H1 (cell line): ENCODE results near the gene INO80. TPM values are rescaled to one million over a fixed set of nuclear protein-coding genes. Genes with fewer than 3 reads are reported as not detected.

Experiments used
- CTCF ChIA-PET: fragments of 300-600 bp; sonication (Branson Sonifier 250); formaldehyde crosslinking; loops from one replicate; lab custom pipeline; 2021; ENCODE audit not compliant: partially characterized antibody; lab: Charles Lee
- POLR2A ChIA-PET: fragments of 300-600 bp; sonication (Branson Sonifier 250); formaldehyde crosslinking; loops from one replicate; lab custom pipeline; 2021; ENCODE audit warnings: inconsistent platforms; ENCODE audit not compliant: partially characterized antibody; lab: Charles Lee
- DNase-seq, 2 experiments: peaks; one replicate each; pipeline versions ENCODE4 v3.0.0 to v3.0.0-alpha.2; 2010 to 2022; ENCODE audit warnings: low spot score in 2 of 2, low read depth in 1 of 2, mixed read lengths in 1 of 2
- FAIRE-seq: peaks from 2 replicates; lab custom pipeline; 2011; peaks lifted over from hg19 to GRCh38; lab: Jason Lieb, UNC
- H2AFZ ChIP-seq: 2 replicates; pipeline ENCODE4 v1.8.1; 2012; ENCODE audit warnings: low read length, inconsistent platforms
- H2AK5ac ChIP-seq: 2 replicates; pipeline ENCODE4 v1.6.1; 2013; ENCODE audit warnings: low read depth, low read length
- H2BK120ac ChIP-seq: replicated peaks from 2 replicates; pipeline ENCODE3; 2013; ENCODE audit warnings: low read depth, low read length, inconsistent platforms
- H2BK12ac ChIP-seq: 2 replicates; pipeline ENCODE4 v1.6.1; 2013; ENCODE audit warnings: low read depth, low read length
- H2BK15ac ChIP-seq: 2 replicates; pipeline ENCODE4 v1.6.1; 2013; ENCODE audit warnings: low read length
- H2BK20ac ChIP-seq: 2 replicates; pipeline ENCODE4 v1.6.1; 2013; ENCODE audit warnings: low read length
- H2BK5ac ChIP-seq: 2 replicates; pipeline ENCODE4 v1.6.1; 2013; ENCODE audit warnings: low read depth, low read length
- H3K14ac ChIP-seq: 2 replicates; pipeline ENCODE4 v1.6.1; 2013; ENCODE audit warnings: inconsistent platforms; ENCODE audit not compliant: insufficient read length
- H3K18ac ChIP-seq: 2 replicates; pipeline ENCODE4 v1.6.1; 2013; ENCODE audit warnings: low read length; ENCODE audit errors: extremely low read depth
- H3K23ac ChIP-seq: 2 replicates; pipeline ENCODE4 v1.6.1; 2013; ENCODE audit warnings: inconsistent platforms; ENCODE audit not compliant: insufficient read length
- H3K23me2 ChIP-seq: 2 replicates; pipeline ENCODE4 v1.6.1; 2013; ENCODE audit warnings: low read depth, low read length
- H3K27ac ChIP-seq: 2 replicates; pipeline ENCODE4 v1.6.1; 2011; ENCODE audit warnings: low read depth, low read length, inconsistent platforms
- H3K27me3 ChIP-seq, 4 experiments: replicated peaks in 1 of 4; 1 replicate in 1 of 4; 2 replicates in 3 of 4; pipeline versions ENCODE4 v1.6.1 to v1.8.1; 2011 to 2013; ENCODE audit warnings: low read length in 3 of 4, mild to moderate bottlenecking in 3 of 4, inconsistent platforms in 2 of 4, mixed read lengths in 2 of 4, moderate library complexity in 1 of 4; ENCODE audit not compliant: control insufficient read depth in 3 of 4, insufficient read depth in 3 of 4; ENCODE audit errors: extremely low read depth in 1 of 4
- H3K36me3 ChIP-seq, 4 experiments: 2 replicates each; pipeline versions ENCODE4 v1.6.1 to v1.8.1; 2011 to 2013; ENCODE audit warnings: mild to moderate bottlenecking in 4 of 4, low read length in 3 of 4, moderate library complexity in 2 of 4, control low read depth in 1 of 4, inconsistent platforms in 1 of 4; ENCODE audit not compliant: insufficient read depth in 4 of 4, control insufficient read depth in 2 of 4
- H3K4ac ChIP-seq: replicated peaks from 2 replicates; pipeline ENCODE3; 2013; ENCODE audit warnings: low read length, low read depth, mixed read lengths, inconsistent platforms; ENCODE audit not compliant: insufficient read length
- H3K4me1 ChIP-seq, 4 experiments: replicated peaks in 1 of 4; 1 replicate in 1 of 4; 2 replicates in 3 of 4; pipeline versions ENCODE4 v1.6.1 to v1.8.1; 2011 to 2013; ENCODE audit warnings: low read length in 3 of 4, inconsistent platforms in 2 of 4, mixed read lengths in 1 of 4; ENCODE audit not compliant: insufficient read depth in 4 of 4, control insufficient read depth in 3 of 4
- H3K4me2 ChIP-seq, 2 experiments: 2 replicates each; pipeline versions ENCODE4 v1.6.1 to v1.8.1; 2011 to 2013; ENCODE audit warnings: low read depth in 2 of 2, low read length in 2 of 2, control low read depth in 1 of 2, inconsistent platforms in 1 of 2, mild to moderate bottlenecking in 1 of 2; ENCODE audit not compliant: insufficient read depth in 1 of 2
- H3K4me3 ChIP-seq, 4 experiments: fragments of 200-600, 300-600 bp in 1 of 4; sonication (generic), shearing (Covaris generic), sonication (Bioruptor Twin) in 1 of 4; 2 replicates each; pipeline versions ENCODE4 v1.5.1 to v1.8.1; 2011 to 2016; ENCODE audit warnings: low read length in 4 of 4, low read depth in 3 of 4, control low read depth in 2 of 4, inconsistent platforms in 2 of 4, mild to moderate bottlenecking in 2 of 4, mixed read lengths in 1 of 4, moderate library complexity in 1 of 4; ENCODE audit not compliant: insufficient read depth in 2 of 4; ENCODE audit errors: extremely low read depth in 1 of 4
- H3K56ac ChIP-seq: replicated peaks from 2 replicates; pipeline ENCODE3; 2013; ENCODE audit warnings: low read depth, mild to moderate bottlenecking, mixed read lengths, low read length, inconsistent platforms; ENCODE audit not compliant: insufficient read length
- H3K79me1 ChIP-seq: 2 replicates; pipeline ENCODE4 v1.6.1; 2013; ENCODE audit warnings: low read depth, low read length, control low read depth
- H3K79me2 ChIP-seq, 2 experiments: 2 replicates each; pipeline versions ENCODE4 v1.6.1 to v1.8.1; 2012 to 2013; ENCODE audit warnings: low read length in 2 of 2, mild to moderate bottlenecking in 2 of 2, inconsistent platforms in 1 of 2; ENCODE audit not compliant: insufficient read depth in 2 of 2, control insufficient read depth in 1 of 2
- H3K9ac ChIP-seq, 4 experiments: replicated peaks in 1 of 4; 1 replicate in 1 of 4; 2 replicates in 3 of 4; pipeline versions ENCODE4 v1.6.1 to v1.8.1; 2011 to 2013; ENCODE audit warnings: low read depth in 3 of 4, low read length in 3 of 4, control low read depth in 2 of 4, mild to moderate bottlenecking in 2 of 4, moderate library complexity in 2 of 4, inconsistent platforms in 1 of 4; ENCODE audit errors: extremely low read depth in 1 of 4
- H3K9me3 ChIP-seq, 2 experiments: 2 replicates each; pipeline versions ENCODE4 v1.6.1 to v1.8.1; 2012 to 2013; ENCODE audit warnings: mild to moderate bottlenecking in 2 of 2, moderate library complexity in 2 of 2, control low read depth in 1 of 2, inconsistent platforms in 1 of 2, low read depth in 1 of 2, low read length in 1 of 2, mixed read lengths in 1 of 2; ENCODE audit not compliant: insufficient read depth in 2 of 2
- H4K20me1 ChIP-seq, 2 experiments: replicated peaks in 1 of 2; 2 replicates each; pipeline versions ENCODE3 to v1.8.1; 2011 to 2013; ENCODE audit warnings: inconsistent platforms in 2 of 2, low read length in 2 of 2, mild to moderate bottlenecking in 1 of 2; ENCODE audit not compliant: insufficient read depth in 2 of 2, control insufficient read depth in 1 of 2
- H4K5ac ChIP-seq: 2 replicates; pipeline ENCODE4 v1.6.1; 2013; ENCODE audit warnings: low read length, low read depth, mixed read lengths, inconsistent platforms; ENCODE audit not compliant: insufficient read length
- H4K8ac ChIP-seq: 2 replicates; pipeline ENCODE4 v1.8.0; 2013; ENCODE audit warnings: mild to moderate bottlenecking, moderate library complexity, low read length, inconsistent platforms; ENCODE audit not compliant: insufficient read depth; ENCODE audit errors: extremely low read depth
- H4K91ac ChIP-seq: replicated peaks from 2 replicates; pipeline ENCODE3; 2013; ENCODE audit warnings: low read length, mixed read lengths, inconsistent platforms; ENCODE audit not compliant: insufficient read length
- CTBP2 ChIP-seq: IDR thresholded peaks from 2 replicates; pipeline ENCODE4 v1.7.0; 2011; ENCODE audit warnings: borderline replicate concordance, mild to moderate bottlenecking, moderate library complexity, mixed read lengths, low read length; ENCODE audit not compliant: insufficient read depth, insufficient read length
- EP300 ChIP-seq, 2 experiments: IDR thresholded peaks; 1 replicate in 1 of 2; 2 replicates in 1 of 2; pipeline ENCODE4 v1.6.1; 2011 to 2012; ENCODE audit warnings: low read depth in 2 of 2, low read length in 2 of 2, mild to moderate bottlenecking in 2 of 2, borderline replicate concordance in 1 of 2, inconsistent platforms in 1 of 2, moderate library complexity in 1 of 2
- GABPA ChIP-seq: IDR thresholded peaks from 2 replicates; pipeline ENCODE4 v1.6.1; 2011; ENCODE audit warnings: mild to moderate bottlenecking, low read length, moderate library complexity, borderline replicate concordance; ENCODE audit not compliant: insufficient read depth
- PHF8 ChIP-seq: fragments of 200-600 bp; sonication (generic); conservative IDR thresholded peaks from 2 replicates; pipeline ENCODE4 v1.7.1; 2012; ENCODE audit warnings: low read depth, mild to moderate bottlenecking, inconsistent platforms, low read length, moderate library complexity
- RAD21 ChIP-seq, 2 experiments: IDR thresholded peaks in 1 of 2; conservative IDR thresholded peaks in 1 of 2; 2 replicates each; pipeline ENCODE4 v1.6.1; 2011; ENCODE audit warnings: low read depth in 2 of 2, low read length in 2 of 2, improper control_type of control experiment in 1 of 2, inconsistent platforms in 1 of 2, mild to moderate bottlenecking in 1 of 2, moderate library complexity in 1 of 2
- RFX5 ChIP-seq: IDR thresholded peaks from 2 replicates; pipeline ENCODE4 v1.6.1; 2011; ENCODE audit warnings: low read depth, low read length, improper control_type of control experiment, borderline replicate concordance
- SP2 ChIP-seq: IDR thresholded peaks from 2 replicates; pipeline ENCODE4 v1.6.1; 2012; ENCODE audit warnings: mild to moderate bottlenecking, low read length, inconsistent platforms
- TBP ChIP-seq: IDR thresholded peaks from 2 replicates; pipeline ENCODE4 v1.6.1; 2011; ENCODE audit warnings: low read depth, low read length, improper control_type of control experiment
- ZNF274 ChIP-seq: IDR thresholded peaks from 2 replicates; pipeline ENCODE4 v1.7.0; 2012; ENCODE audit warnings: low read length, borderline replicate concordance; ENCODE audit errors: extremely low read depth
- WGBS, 2 experiments: shearing (Covaris generic) in 1 of 2; methylation state at CpG; one replicate each; pipeline versions ENCODE4 v1.1.6 to v1.1.7; 2013 to 2015; ENCODE audit warnings: low lambda C conversion rate in 2 of 2, mixed read lengths in 2 of 2, inconsistent platforms in 1 of 2, low coverage in 1 of 2, missing lambda C conversion rate in 1 of 2; ENCODE audit not compliant: insufficient replicate concordance in 2 of 2, insufficient coverage in 1 of 2, insufficient read length in 1 of 2; ENCODE audit errors: extremely low coverage in 1 of 2, missing lambda C conversion rate in 1 of 2; 5-methylcytosine and 5-hydroxymethylcytosine counted together
- polyA plus RNA-seq, 7 experiments: library from polyadenylated mRNA; depleted of rRNA in 3 of 7; stranded (reverse) in 5 of 7; unstranded in 2 of 7; fragments of >200 nt in 5 of 7; fragments of 200-250 nt in 2 of 7; gene quantifications; 1 replicate in 5 of 7; 2 replicates in 1 of 7; 4 replicates in 1 of 7; pipeline versions ENCODE4 v1.2.1 to v1.2.3, GENCODE V29; 2011 to 2013; ENCODE audit warnings: missing spikeins in 2 of 7, mixed read lengths in 2 of 7
- total RNA-seq: library from RNA; stranded (reverse); fragmentation: NEBNext Ultra II Directional; extraction: Animal tissue kit (Norgen Biotek cat#: 25700); gene quantifications from 2 replicates; pipeline ENCODE4 v1.2.1, GENCODE V29; 2021

Gene INO80
- total and polyA plus RNA-seq, 2 of the 8 experiments (the other 6 are each of a cell fraction or from before 2014, with no cell fraction given): 4.3 to 24.5 TPM

DNA sequence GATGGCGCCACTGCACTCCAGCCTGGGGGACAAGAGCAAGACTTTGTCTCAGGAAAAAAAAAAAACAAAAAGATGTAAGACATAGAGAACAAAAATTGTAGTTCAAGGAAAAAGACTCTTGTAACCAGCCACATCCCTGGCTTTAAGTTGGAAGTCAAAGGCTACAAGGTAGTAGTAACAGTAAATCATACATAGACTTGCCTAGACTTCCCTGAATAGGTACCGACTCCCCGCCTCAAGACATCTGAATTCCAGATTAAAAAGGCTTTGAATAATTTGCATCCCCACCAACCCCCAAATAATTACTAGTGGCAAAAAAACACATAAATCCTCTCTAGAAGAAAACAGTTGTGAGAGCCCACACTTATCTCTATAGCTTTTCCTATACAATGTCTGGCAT, 55.6 kb downstream of the INO80 start:
- Histone ChIP-seq H2BK20ac (no peak overlapping the region), H3K9me3 (peaks cover 8 to 9% of the 10 kb centered on the region in 2 experiments; a peak in 2 of 4 replicates), H4K5ac (no peak overlapping the region), H2AFZ (no peak overlapping the region), H3K4ac (no peak overlapping the region), H3K4me3 (no peak overlapping the region), H3K14ac (no peak overlapping the region), H3K36me3 (peaks cover 18 to 85% (median 46%) of the 10 kb centered on the region in 4 experiments), H3K23me2 (no peaks in the 10 kb centered on the region), H3K18ac (no peak overlapping the region), H3K4me2 (no peak overlapping the region), H2AK5ac (no peak overlapping the region), H2BK15ac (no peak overlapping the region), H4K20me1 (no peaks in the 10 kb centered on the region), H3K56ac (no peak overlapping the region), H3K27me3 (no peaks in the 10 kb centered on the region), H2BK5ac (no peak overlapping the region), H3K27ac (no peak overlapping the region), H2BK120ac (no peak overlapping the region), H3K4me1 (no peaks in the 10 kb centered on the region), H4K8ac (no peak overlapping the region), H3K79me1 (no peaks in the 10 kb centered on the region), H3K79me2 (no peaks in the 10 kb centered on the region), H2BK12ac (no peak overlapping the region), H3K9ac (no peak overlapping the region), H4K91ac (no peak overlapping the region), H3K23ac (no peak overlapping the region)
- DNase-seq: no peak
- CTCF ChIA-PET: no interaction called here
- TF ChIP-seq PHF8 (no peak), ZNF274 (no peak), TBP (no peak), SP2 (no peak), RAD21 (IDR thresholded peaks at IDR 0.05 in 1 of 2, conservative IDR thresholded peaks at IDR 0.05 in 1 of 2; ENCODE audit: low read depth in 2 of 2, low read length in 2 of 2) (no peak), CTBP2 (no peak), RFX5 (no peak), EP300 (IDR thresholded peaks at IDR 0.05; ENCODE audit: borderline replicate concordance in 1 of 2, low read depth in 2 of 2, low read length in 2 of 2) (no peak), GABPA (no peak)
- 93% methylated on average over 3 of the region's 3 CpGs; no CpG with 5 or more reads in 1 of the 2 experiments for WGBS, 2 experiments
- POLR2A ChIA-PET: no interaction called here
- FAIRE-seq: no peak
